Measurements from ENCODE around the gene OVAAL. TPM values are rescaled to one million over a fixed set of nuclear protein-coding genes. Genes with fewer than 3 reads are reported as not detected.

OVAAL gene
- total RNA-seq, 1 donor from 2014 or later: not detected

GRCh38 chr1:180567654-180568053 lies 8.9 kb downstream of the OVAAL start:
- no peak for TF ChIP-seq CTCF (IDR thresholded peaks at IDR 0.05; ENCODE audit: insufficient read depth, low read length, severe bottlenecking)
- no peak for DNase-seq (ENCODE audit: low read depth)
- H3K27me3 ChIP-seq (ENCODE audit: control insufficient read depth, insufficient read depth, low read length): no peaks in the 10 kb centered on the region
- H3K4me3 ChIP-seq (ENCODE audit: low read depth, low read length): no peak overlapping the region
- no peaks in the 10 kb centered on the region for H3K36me3 ChIP-seq (ENCODE audit: control insufficient read depth, insufficient read depth, low read length)
- no peak for FAIRE-seq

GRCh38 chr1:180568184-180568583 lies 9.4 kb downstream of the OVAAL start:
- DNase-seq (ENCODE audit: low read depth) (no peak), FAIRE-seq (no peak)
- Histone ChIP-seq H3K27me3 (ENCODE audit: control insufficient read depth, insufficient read depth, low read length) (no peaks in the 10 kb centered on the region), H3K36me3 (ENCODE audit: control insufficient read depth, insufficient read depth, low read length) (no peaks in the 10 kb centered on the region), H3K4me3 (ENCODE audit: low read depth, low read length) (no peak overlapping the region)
- TF ChIP-seq CTCF (IDR thresholded peaks at IDR 0.05; ENCODE audit: insufficient read depth, low read length, severe bottlenecking): no peak

DNA sequence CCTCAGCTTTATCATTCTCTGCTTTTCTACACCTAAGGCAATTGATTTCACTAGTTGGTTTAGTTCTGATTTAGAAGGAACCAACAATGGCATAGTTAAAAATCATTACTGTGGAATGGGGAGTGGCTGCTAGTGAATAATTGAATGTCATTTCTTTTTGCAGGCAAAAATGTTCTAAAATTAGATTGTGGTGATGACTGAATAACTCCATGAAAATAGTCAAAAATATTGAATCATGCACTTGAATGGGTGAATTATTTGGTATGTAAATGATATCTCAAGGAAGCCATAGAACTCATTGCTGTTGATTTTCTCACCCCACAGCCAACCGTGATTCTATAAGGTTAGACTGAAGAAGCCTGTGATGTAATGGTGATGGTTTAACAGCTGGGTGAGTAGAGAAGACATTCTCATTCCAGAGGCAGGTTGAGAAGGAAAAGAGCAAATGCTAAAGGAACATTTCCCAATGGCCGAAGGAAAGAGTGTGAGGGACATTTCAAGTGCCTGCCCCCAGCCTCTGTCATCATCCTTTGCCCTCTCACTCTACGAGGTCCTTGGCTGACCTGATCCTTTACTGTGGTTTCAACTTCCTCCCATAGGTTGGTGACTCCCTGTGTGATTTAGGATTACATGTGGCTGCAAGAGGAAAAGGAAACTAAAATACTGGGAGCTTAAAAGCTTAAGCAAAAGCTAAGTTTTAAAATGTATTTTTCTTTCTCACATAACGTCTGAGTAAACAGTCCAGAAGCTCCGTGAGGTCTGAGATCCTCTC lies 12.5 kb downstream of the OVAAL start:
- DNase-seq (ENCODE audit: low read depth): peak; percentile 89
- TF ChIP-seq CTCF (IDR thresholded peaks at IDR 0.05; ENCODE audit: insufficient read depth, low read length, severe bottlenecking): no peak

GRCh38 chr1:180571832-180572636 lies 13.3 kb downstream of the OVAAL start:
- DNase-seq (ENCODE audit: low read depth): peak; percentile 91
- Histone ChIP-seq H3K36me3 (ENCODE audit: control insufficient read depth, insufficient read depth, low read length) (no peaks in the 10 kb centered on the region), H3K4me3 (ENCODE audit: low read depth, low read length) (no peak overlapping the region), H3K27me3 (ENCODE audit: control insufficient read depth, insufficient read depth, low read length) (no peaks in the 10 kb centered on the region)
- FAIRE-seq: peak; percentile 68
- no peak for TF ChIP-seq CTCF (IDR thresholded peaks at IDR 0.05; ENCODE audit: insufficient read depth, low read length, severe bottlenecking)

More for the DNA sequence above, 12.5 kb downstream of the OVAAL start:
- Histone ChIP-seq H3K27me3 (ENCODE audit: control insufficient read depth, insufficient read depth, low read length) (no peaks in the 10 kb centered on the region), H3K4me3 (ENCODE audit: low read depth, low read length) (no peak overlapping the region), H3K36me3 (ENCODE audit: control insufficient read depth, insufficient read depth, low read length) (no peaks in the 10 kb centered on the region)
- FAIRE-seq: no peak

- H3K36me3 ChIP-seq (ENCODE audit: control insufficient read depth, insufficient read depth, low read length): no peaks in the 10 kb centered on the region
- no peak for TF ChIP-seq CTCF (IDR thresholded peaks at IDR 0.05; ENCODE audit: insufficient read depth, low read length, severe bottlenecking)
- DNase-seq (ENCODE audit: low read depth) (no peak), FAIRE-seq (no peak)
- no peaks in the 10 kb centered on the region for H3K27me3 ChIP-seq (ENCODE audit: control insufficient read depth, insufficient read depth, low read length)
- no peak overlapping the region for H3K4me3 ChIP-seq (ENCODE audit: low read depth, low read length)
Measured at GRCh38 chr1:180572760-180573159, 14.0 kb downstream of the OVAAL start.

Measured in bronchial epithelial cell (primary cell).